Measurements from ENCODE around the gene GPR87. TPM values are rescaled to one million over a fixed set of nuclear protein-coding genes. Genes with fewer than 3 reads are reported as not detected.

The GPR87 gene
- total RNA-seq, 1 experiment from 2014 or later, result 3.8 TPM

- TF ChIP-seq, protein P1, sequence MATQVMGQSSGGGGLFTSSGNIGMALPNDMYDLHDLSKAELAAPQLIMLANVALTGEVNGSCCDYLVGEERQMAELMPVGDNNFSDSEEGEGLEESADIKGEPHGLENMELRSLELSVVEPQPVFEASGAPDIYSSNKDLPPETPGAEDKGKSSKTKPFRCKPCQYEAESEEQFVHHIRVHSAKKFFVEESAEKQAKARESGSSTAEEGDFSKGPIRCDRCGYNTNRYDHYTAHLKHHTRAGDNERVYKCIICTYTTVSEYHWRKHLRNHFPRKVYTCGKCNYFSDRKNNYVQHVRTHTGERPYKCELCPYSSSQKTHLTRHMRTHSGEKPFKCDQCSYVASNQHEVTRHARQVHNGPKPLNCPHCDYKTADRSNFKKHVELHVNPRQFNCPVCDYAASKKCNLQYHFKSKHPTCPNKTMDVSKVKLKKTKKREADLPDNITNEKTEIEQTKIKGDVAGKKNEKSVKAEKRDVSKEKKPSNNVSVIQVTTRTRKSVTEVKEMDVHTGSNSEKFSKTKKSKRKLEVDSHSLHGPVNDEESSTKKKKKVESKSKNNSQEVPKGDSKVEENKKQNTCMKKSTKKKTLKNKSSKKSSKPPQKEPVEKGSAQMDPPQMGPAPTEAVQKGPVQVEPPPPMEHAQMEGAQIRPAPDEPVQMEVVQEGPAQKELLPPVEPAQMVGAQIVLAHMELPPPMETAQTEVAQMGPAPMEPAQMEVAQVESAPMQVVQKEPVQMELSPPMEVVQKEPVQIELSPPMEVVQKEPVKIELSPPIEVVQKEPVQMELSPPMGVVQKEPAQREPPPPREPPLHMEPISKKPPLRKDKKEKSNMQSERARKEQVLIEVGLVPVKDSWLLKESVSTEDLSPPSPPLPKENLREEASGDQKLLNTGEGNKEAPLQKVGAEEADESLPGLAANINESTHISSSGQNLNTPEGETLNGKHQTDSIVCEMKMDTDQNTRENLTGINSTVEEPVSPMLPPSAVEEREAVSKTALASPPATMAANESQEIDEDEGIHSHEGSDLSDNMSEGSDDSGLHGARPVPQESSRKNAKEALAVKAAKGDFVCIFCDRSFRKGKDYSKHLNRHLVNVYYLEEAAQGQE (IDR thresholded peaks at IDR 0.05; ENCODE audit: low read depth), result no peak
- TF ChIP-seq ELF1 (IDR thresholded peaks at IDR 0.05; ENCODE audit: borderline replicate concordance, low read depth) (no peak), SP1 (IDR thresholded peaks at IDR 0.05; ENCODE audit: low read depth) (no peak)
Observed at GRCh38 chr3:151330379-151330778, 13.8 kb upstream of the GPR87 start (continued).

DNA sequence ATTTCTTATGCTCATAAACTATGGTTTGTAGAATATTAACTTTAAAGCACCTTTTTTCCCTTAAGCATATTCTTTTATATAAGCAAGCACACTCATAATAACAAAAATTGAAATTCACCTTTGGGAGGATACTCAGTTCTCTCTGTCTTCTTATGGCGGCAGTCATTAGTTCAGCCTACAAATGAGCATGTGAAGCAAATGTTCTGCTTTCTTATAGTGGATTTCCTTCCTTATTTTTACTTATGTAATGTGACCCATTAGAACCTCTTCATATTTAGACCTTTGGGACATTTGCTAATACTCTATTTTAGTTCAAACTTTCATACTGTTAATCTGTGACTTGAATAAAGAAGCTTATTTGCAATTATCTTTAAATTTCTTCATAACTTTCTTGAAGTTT is 12.7 kb upstream of the GPR87 start, which contains the start of gene P2RY13:
Gene P2RY13 (minus strand): TSS at position 187 of the 400 bp plus-strand sequence. CDS start 21 bp downstream, at position 166.
- Histone ChIP-seq H3K9me2 (ENCODE audit: insufficient read depth) (no peaks in the 10 kb centered on the region), H3K27me3 (ENCODE audit: insufficient read depth, low read length) (no peaks in the 10 kb centered on the region), H3K4me2 (ENCODE audit: low read length) (peak within 1 kb of the TSS; percentile 66), H3K4me1 (ENCODE audit: control insufficient read depth in 1 of 2, insufficient read depth in 2 of 2, low read length in 2 of 2) (peaks cover 15 to 22% of the 10 kb centered on the region in 2 experiments), H3K36me3 (ENCODE audit: control insufficient read depth in 1 of 2, insufficient read depth in 2 of 2, low read length in 2 of 2) (no peaks in the 10 kb centered on the region), H3K79me2 (ENCODE audit: insufficient read depth, low read length) (no peaks in the 10 kb centered on the region), H3K9ac (ENCODE audit: low read length) (peak within 1 kb of the TSS; percentile 12; the same call in 1 of the 2 replicates), H4K20me1 (ENCODE audit: insufficient read depth) (no peaks in the 10 kb centered on the region), H2AFZ (ENCODE audit: low read depth, low read length, poor library complexity, severe bottlenecking) (peak within 1 kb of the TSS; percentile 47), H3K4me3 (replicated peaks in 1 of 2; ENCODE audit: low read depth in 1 of 2, low read length in 2 of 2) (peak within 1 kb of the TSS in 1 of 2 experiments; percentile 40; a peak in 2 of 4 replicates), H3K9me3 (ENCODE audit: control insufficient read depth in 1 of 2, insufficient read depth in 1 of 2, low read depth in 1 of 2, low read length in 2 of 2) (no peaks in the 10 kb centered on the region), H3K27ac (ENCODE audit: low read depth, low read length) (no peak within 1 kb of the TSS)
- POLR2A ChIA-PET, result no interaction called here
- DNase-seq (ENCODE audit: low read depth, low spot score), result no peak
- intact Hi-C loops (cut with micrococcal nuclease), result no loop called here
- CTCF ChIA-PET, result no interaction called here
- RAD21 ChIA-PET (ENCODE audit: low non-redundant PET in 1 of 2, low total read pairs in 2 of 2, uncharacterized antibody in 2 of 2, unreplicated experiment in 2 of 2), result no interaction called here
- ATAC-seq, result no peak
- no TSS peak for BruUV-seq (replicated peaks)
- TF ChIP-seq, protein P2, sequence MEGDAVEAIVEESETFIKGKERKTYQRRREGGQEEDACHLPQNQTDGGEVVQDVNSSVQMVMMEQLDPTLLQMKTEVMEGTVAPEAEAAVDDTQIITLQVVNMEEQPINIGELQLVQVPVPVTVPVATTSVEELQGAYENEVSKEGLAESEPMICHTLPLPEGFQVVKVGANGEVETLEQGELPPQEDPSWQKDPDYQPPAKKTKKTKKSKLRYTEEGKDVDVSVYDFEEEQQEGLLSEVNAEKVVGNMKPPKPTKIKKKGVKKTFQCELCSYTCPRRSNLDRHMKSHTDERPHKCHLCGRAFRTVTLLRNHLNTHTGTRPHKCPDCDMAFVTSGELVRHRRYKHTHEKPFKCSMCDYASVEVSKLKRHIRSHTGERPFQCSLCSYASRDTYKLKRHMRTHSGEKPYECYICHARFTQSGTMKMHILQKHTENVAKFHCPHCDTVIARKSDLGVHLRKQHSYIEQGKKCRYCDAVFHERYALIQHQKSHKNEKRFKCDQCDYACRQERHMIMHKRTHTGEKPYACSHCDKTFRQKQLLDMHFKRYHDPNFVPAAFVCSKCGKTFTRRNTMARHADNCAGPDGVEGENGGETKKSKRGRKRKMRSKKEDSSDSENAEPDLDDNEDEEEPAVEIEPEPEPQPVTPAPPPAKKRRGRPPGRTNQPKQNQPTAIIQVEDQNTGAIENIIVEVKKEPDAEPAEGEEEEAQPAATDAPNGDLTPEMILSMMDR (IDR thresholded peaks at IDR 0.05 in 2 of 3, conservative IDR thresholded peaks at IDR 0.05 in 1 of 3; ENCODE audit: borderline replicate concordance in 1 of 3, insufficient read depth in 1 of 3, low read depth in 2 of 3, low read length in 2 of 3), result no peak
- TF ChIP-seq EGR1 (IDR thresholded peaks at IDR 0.05; ENCODE audit: low read depth), result no peak
- TF ChIP-seq ELF1 (IDR thresholded peaks at IDR 0.05; ENCODE audit: borderline replicate concordance, low read depth), result no peak
- TF ChIP-seq POLR2A (IDR thresholded peaks at IDR 0.05; ENCODE audit: borderline replicate concordance, extremely low read depth, insufficient read depth, insufficient read length), result no peak
- TF ChIP-seq JUND (IDR thresholded peaks at IDR 0.05), result no peak
- TF ChIP-seq EZH2 (IDR thresholded peaks at IDR 0.05), result no peak
- TF ChIP-seq CBX3 (IDR thresholded peaks at IDR 0.05; ENCODE audit: low read depth), result no peak
- no peak for TF ChIP-seq MAX (IDR thresholded peaks at IDR 0.05)
- no peak for TF ChIP-seq POLR2AphosphoS5 (IDR thresholded peaks at IDR 0.05; ENCODE audit: low read depth, low read length)
- TF ChIP-seq SRF (IDR thresholded peaks at IDR 0.05; ENCODE audit: low read depth), result no peak
- TF ChIP-seq SIN3A (IDR thresholded peaks at IDR 0.05; ENCODE audit: low read depth), result no peak
- TF ChIP-seq ATF3 (IDR thresholded peaks at IDR 0.05), result no peak
- TF ChIP-seq TCF7L2 (IDR thresholded peaks at IDR 0.05; ENCODE audit: borderline replicate concordance, extremely low read depth, insufficient read depth, insufficient read length), result no peak
- TF ChIP-seq, protein P3, sequence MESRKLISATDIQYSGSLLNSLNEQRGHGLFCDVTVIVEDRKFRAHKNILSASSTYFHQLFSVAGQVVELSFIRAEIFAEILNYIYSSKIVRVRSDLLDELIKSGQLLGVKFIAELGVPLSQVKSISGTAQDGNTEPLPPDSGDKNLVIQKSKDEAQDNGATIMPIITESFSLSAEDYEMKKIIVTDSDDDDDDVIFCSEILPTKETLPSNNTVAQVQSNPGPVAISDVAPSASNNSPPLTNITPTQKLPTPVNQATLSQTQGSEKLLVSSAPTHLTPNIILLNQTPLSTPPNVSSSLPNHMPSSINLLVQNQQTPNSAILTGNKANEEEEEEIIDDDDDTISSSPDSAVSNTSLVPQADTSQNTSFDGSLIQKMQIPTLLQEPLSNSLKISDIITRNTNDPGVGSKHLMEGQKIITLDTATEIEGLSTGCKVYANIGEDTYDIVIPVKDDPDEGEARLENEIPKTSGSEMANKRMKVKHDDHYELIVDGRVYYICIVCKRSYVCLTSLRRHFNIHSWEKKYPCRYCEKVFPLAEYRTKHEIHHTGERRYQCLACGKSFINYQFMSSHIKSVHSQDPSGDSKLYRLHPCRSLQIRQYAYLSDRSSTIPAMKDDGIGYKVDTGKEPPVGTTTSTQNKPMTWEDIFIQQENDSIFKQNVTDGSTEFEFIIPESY (IDR thresholded peaks at IDR 0.05; ENCODE audit: extremely low read depth, insufficient replicate concordance, low read length), result no peak
- TF ChIP-seq RAD21 (IDR thresholded peaks at IDR 0.05; ENCODE audit: low read depth), result no peak
- TF ChIP-seq YY1 (IDR thresholded peaks at IDR 0.05; ENCODE audit: extremely low read depth, insufficient replicate concordance, low read depth, low read length), result no peak
- no peak for TF ChIP-seq EZH2phosphoT487 (IDR thresholded peaks at IDR 0.05; ENCODE audit: borderline replicate concordance)
- no peak for TF ChIP-seq SP1 (IDR thresholded peaks at IDR 0.05; ENCODE audit: low read depth)
